Endometrium (tissue), 2 donors: ENCODE data around the gene COMMD3.
"Not testable (repeated sequence)": the region's sequence is repeated elsewhere in the genome, so short reads cannot be mapped to it uniquely, and the experiment has no call there.

Source experiments
- FAIRE-seq: peaks from 2 replicates; lab custom pipeline; 2012; peaks lifted over from hg19 to GRCh38; lab: Jason Lieb, UNC
- donor health status: control.
- donor health status: control.

The COMMD3 gene

GRCh38 chr10:22338931-22339330, 22.7 kb downstream of the COMMD3 start:
- FAIRE-seq = no peak

GRCh38 chr10:22339761-22340328, 23.7 kb downstream of the COMMD3 start:
- FAIRE-seq = peak; percentile 78

- FAIRE-seq = no peak
Observed at GRCh38 chr10:22340329-22341189, 24.4 kb downstream of the COMMD3 start.

GRCh38 chr10:22341190-22341925, 25.2 kb downstream of the COMMD3 start:
- FAIRE-seq = no peak

GRCh38 chr10:22341926-22342196, 25.7 kb downstream of the COMMD3 start:
- FAIRE-seq = no peak

GRCh38 chr10:22342421-22342820, 26.2 kb downstream of the COMMD3 start:
- FAIRE-seq = no peak

- FAIRE-seq = no peak
Observed at GRCh38 chr10:22343731-22344130, 27.5 kb downstream of the COMMD3 start.

- no peak for FAIRE-seq
Observed at GRCh38 chr10:22344249-22344648, 28.1 kb downstream of the COMMD3 start.

- FAIRE-seq = no peak
Observed at GRCh38 chr10:22344781-22345300, 28.7 kb downstream of the COMMD3 start.

GRCh38 chr10:22345301-22346095, 29.3 kb downstream of the COMMD3 start, which contains the start of gene SPAG6:
Gene SPAG6, plus strand, starts transcription at chr10:22345496. Its CDS starts 116 bp downstream, at chr10:22345612.
- no peak for FAIRE-seq

- no peak for FAIRE-seq
Observed at GRCh38 chr10:22346096-22346661, 30.0 kb downstream of the COMMD3 start.

- no peak for FAIRE-seq
Observed at GRCh38 chr10:22349755-22350154, 33.6 kb downstream of the COMMD3 start.

GRCh38 chr10:22351131-22351703, 35.0 kb downstream of the COMMD3 start:
- no peak for FAIRE-seq

- FAIRE-seq = no peak
Observed at GRCh38 chr10:22356324-22356873, 40.2 kb downstream of the COMMD3 start.

- not testable (repeated sequence) for FAIRE-seq
Observed at GRCh38 chr10:22357770-22358169, 41.6 kb downstream of the COMMD3 start.

- no peak for FAIRE-seq
Observed at GRCh38 chr10:22363305-22363704, 47.1 kb downstream of the COMMD3 start.

- FAIRE-seq = no peak
Observed at GRCh38 chr10:22364407-22365140, 48.4 kb downstream of the COMMD3 start.

- FAIRE-seq = no peak
Observed at GRCh38 chr10:22365233-22365632, 49.0 kb downstream of the COMMD3 start.

- no peak for FAIRE-seq
Observed at GRCh38 chr10:22365644-22366434, 49.7 kb downstream of the COMMD3 start.

GRCh38 chr10:22366435-22366703, 50.2 kb downstream of the COMMD3 start:
- FAIRE-seq = no peak
